ENCODE results near the gene SETD1B. TPM values are rescaled to one million over a fixed set of nuclear protein-coding genes. Genes with fewer than 3 reads are reported as not detected.

Gene SETD1B
- total RNA-seq, 6 experiments from 2014 or later: 3.7 to 20.0 (median 9.3) TPM

DNA sequence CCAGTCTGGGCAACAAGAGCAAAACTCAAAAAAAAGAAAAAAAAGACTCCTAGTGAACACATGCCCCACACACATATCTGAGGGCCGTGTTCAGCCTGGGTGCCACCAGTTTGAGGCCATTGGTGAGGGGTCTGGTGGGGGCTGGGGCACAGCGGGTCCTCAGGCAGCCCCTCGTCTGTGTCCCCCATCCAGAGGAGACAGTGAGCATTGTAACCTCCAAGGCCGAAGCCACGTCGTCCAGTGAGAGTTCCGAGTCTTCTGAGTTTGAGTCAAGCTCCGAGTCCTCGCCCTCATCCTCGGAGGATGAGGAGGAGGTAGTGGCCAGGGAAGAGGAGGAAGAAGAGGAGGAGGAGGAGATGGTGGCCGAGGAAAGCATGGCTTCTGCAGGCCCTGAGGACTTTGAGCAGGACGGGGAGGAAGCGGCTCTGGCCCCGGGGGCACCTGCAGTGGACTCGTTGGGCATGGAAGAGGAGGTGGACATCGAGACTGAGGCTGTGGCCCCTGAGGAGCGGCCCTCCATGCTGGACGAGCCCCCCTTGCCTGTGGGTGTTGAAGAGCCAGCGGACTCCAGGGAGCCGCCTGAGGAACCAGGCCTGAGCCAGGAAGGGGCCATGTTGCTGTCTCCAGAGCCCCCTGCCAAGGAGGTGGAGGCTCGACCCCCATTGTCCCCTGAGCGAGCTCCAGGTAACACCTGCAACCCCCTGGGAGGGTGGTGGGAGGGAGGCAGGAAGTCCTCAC, 15.6 kb downstream of the SETD1B start:
- no peaks in the 10 kb centered on the region for H3K9me3 ChIP-seq
- intact Hi-C loops (cut with DNase I): loop anchor here in 1 of 2 donors (10.0 kb wide), 1 partner anchor 75 kb away; no protein-coding TSS in a partner anchor
- 90% methylated on average over 6 of the region's 22 CpGs for WGBS (ENCODE audit: insufficient coverage, low coverage, low lambda C conversion rate, missing lambda C conversion rate)
- DNase-seq (no peak), ATAC-seq (no peak)
- no peak overlapping the region for H3K4me3 ChIP-seq
- H3K4me1 ChIP-seq: no peaks in the 10 kb centered on the region
- H3K27ac ChIP-seq: no peak overlapping the region
- peaks cover 16 to 96% (median 55%) of the 10 kb centered on the region in 4 donors for H3K36me3 ChIP-seq
- no peaks in the 10 kb centered on the region for H3K27me3 ChIP-seq
- TF ChIP-seq POLR2A (IDR thresholded peaks at IDR 0.05): no peak
- TF ChIP-seq, protein P1, sequence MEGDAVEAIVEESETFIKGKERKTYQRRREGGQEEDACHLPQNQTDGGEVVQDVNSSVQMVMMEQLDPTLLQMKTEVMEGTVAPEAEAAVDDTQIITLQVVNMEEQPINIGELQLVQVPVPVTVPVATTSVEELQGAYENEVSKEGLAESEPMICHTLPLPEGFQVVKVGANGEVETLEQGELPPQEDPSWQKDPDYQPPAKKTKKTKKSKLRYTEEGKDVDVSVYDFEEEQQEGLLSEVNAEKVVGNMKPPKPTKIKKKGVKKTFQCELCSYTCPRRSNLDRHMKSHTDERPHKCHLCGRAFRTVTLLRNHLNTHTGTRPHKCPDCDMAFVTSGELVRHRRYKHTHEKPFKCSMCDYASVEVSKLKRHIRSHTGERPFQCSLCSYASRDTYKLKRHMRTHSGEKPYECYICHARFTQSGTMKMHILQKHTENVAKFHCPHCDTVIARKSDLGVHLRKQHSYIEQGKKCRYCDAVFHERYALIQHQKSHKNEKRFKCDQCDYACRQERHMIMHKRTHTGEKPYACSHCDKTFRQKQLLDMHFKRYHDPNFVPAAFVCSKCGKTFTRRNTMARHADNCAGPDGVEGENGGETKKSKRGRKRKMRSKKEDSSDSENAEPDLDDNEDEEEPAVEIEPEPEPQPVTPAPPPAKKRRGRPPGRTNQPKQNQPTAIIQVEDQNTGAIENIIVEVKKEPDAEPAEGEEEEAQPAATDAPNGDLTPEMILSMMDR (IDR thresholded peaks at IDR 0.05): no peak

DNA sequence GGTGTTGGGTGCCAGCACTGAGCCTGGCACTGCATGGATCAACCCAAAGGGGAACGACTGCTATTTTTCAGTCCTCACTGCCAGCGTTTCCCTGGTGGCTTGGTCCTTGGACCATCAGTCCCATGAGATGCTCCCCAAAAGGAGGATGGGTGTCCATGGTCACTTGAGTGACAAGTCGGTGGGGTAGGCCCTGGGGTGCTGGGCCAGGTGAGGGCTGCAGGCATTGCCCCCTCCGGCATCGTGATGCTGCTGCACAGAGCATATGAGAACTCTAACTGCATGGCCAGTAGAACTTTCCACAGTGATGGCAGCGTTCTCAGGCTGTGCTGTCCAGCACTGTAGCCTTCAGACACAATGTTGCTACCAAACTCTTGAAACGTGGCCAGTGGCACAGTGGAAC, 16.2 kb downstream of the SETD1B start:
- intact Hi-C loops (cut with DNase I): no loop called here
- no peak for DNase-seq
- Histone ChIP-seq H3K27me3 (no peaks in the 10 kb centered on the region), H3K27ac (no peak overlapping the region), H3K4me1 (no peaks in the 10 kb centered on the region), H3K36me3 (peaks cover 16 to 94% (median 54%) of the 10 kb centered on the region in 4 donors), H3K9me3 (no peaks in the 10 kb centered on the region), H3K4me3 (no peak overlapping the region)
- ATAC-seq: no peak
- WGBS (ENCODE audit: insufficient coverage, low coverage, low lambda C conversion rate, missing lambda C conversion rate): 81% methylated on average over 4 of the region's 7 CpGs
- no peak for TF ChIP-seq POLR2A (IDR thresholded peaks at IDR 0.05)
- TF ChIP-seq, protein P1 (IDR thresholded peaks at IDR 0.05): no peak

DNA sequence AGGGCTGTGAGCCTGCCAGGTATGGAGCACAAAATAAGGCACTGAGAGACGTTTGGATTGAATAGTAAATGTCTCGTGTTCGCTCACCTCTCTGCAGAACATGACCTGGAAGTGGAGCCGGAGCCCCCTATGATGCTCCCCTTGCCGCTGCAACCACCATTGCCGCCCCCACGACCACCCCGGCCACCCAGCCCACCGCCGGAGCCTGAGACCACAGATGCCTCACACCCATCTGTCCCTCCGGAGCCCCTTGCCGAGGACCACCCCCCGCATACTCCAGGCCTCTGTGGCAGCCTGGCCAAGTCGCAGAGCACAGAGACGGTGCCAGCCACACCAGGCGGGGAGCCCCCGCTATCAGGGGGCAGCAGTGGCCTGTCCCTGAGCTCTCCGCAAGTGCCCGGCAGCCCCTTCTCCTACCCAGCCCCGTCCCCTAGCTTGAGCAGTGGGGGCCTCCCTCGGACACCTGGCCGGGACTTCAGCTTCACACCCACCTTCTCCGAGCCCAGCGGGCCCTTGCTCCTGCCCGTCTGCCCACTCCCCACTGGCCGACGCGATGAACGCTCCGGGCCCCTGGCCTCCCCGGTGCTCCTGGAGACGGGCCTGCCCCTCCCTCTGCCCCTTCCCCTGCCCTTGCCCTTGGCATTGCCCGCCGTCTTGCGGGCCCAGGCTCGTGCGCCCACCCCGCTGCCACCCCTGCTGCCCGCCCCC, 18.7 kb downstream of the SETD1B start:
- Histone ChIP-seq H3K36me3 (peaks cover 11 to 81% (median 47%) of the 10 kb centered on the region in 4 donors), H3K27ac (no peak overlapping the region), H3K9me3 (no peaks in the 10 kb centered on the region), H3K4me1 (no peaks in the 10 kb centered on the region), H3K27me3 (no peaks in the 10 kb centered on the region), H3K4me3 (no peak overlapping the region)
- ATAC-seq (peak in 1 of 4 donors; percentile 11), DNase-seq (no peak)
- intact Hi-C loops (cut with DNase I): no loop called here
- TF ChIP-seq, protein P1 (IDR thresholded peaks at IDR 0.05): no peak
- no peak for TF ChIP-seq POLR2A (IDR thresholded peaks at IDR 0.05)
- 84% methylated on average over 17 of the region's 39 CpGs for WGBS (ENCODE audit: insufficient coverage, low coverage, low lambda C conversion rate, missing lambda C conversion rate)

DNA sequence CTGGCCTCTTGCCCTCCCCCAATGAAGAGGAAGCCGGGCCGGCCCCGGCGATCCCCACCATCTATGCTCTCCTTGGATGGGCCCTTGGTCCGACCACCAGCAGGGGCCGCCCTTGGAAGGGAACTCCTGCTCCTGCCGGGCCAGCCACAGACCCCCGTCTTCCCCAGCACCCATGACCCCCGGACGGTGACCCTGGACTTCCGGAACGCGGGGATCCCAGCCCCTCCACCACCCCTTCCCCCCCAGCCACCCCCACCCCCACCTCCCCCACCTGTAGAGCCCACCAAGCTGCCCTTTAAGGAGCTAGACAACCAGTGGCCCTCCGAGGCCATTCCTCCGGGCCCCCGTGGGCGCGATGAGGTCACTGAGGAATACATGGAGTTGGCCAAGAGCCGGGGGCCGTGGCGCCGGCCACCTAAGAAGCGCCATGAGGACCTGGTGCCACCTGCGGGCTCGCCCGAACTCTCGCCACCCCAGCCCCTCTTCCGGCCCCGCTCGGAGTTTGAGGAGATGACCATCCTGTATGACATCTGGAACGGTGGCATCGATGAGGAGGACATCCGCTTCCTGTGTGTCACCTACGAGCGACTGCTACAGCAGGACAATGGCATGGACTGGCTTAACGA, 19.4 kb downstream of the SETD1B start:
- no CpG with 5 or more reads among the region's 36 CpGs for WGBS (ENCODE audit: insufficient coverage, low coverage, low lambda C conversion rate, missing lambda C conversion rate)
- intact Hi-C loops (cut with DNase I): no loop called here
- DNase-seq: peak in 1 of 3 donors; percentile 55
- Histone ChIP-seq H3K4me1 (no peaks in the 10 kb centered on the region), H3K36me3 (peaks cover 7 to 81% (median 48%) of the 10 kb centered on the region in 4 donors), H3K9me3 (no peaks in the 10 kb centered on the region), H3K4me3 (no peak overlapping the region), H3K27ac (no peak overlapping the region), H3K27me3 (no peaks in the 10 kb centered on the region)
- peak in 2 of 4 donors; percentile 7 to 10 for ATAC-seq
- no peak for TF ChIP-seq POLR2A (IDR thresholded peaks at IDR 0.05)
- TF ChIP-seq, protein P1 (IDR thresholded peaks at IDR 0.05): no peak
